ENCODE results near the gene SLC9A9. TPM values are rescaled to one million over a fixed set of nuclear protein-coding genes. Genes with fewer than 3 reads are reported as not detected.

Gene SLC9A9
- polyA plus RNA-seq, 1 donor from 2014 or later, result 0.54 TPM

- no peaks in the 10 kb centered on the region for H3F3A ChIP-seq (ENCODE audit: insufficient read depth, low read length, poor library complexity, severe bottlenecking)
- no peaks in the 10 kb centered on the region for H3K9me2 ChIP-seq (ENCODE audit: insufficient read depth, low read length)
- H3K4me3 ChIP-seq (ENCODE audit: low read length), result no peak overlapping the region
- TF ChIP-seq RAD21 (conservative IDR thresholded peaks at IDR 0.05) (no peak), EP300 (conservative IDR thresholded peaks at IDR 0.05; ENCODE audit: poor library complexity, severe bottlenecking) (no peak), CTCF (IDR thresholded peaks at IDR 0.05; ENCODE audit: poor library complexity, severe bottlenecking) (no peak), REST (IDR thresholded peaks at IDR 0.05; ENCODE audit: borderline replicate concordance) (no peak), SMC3 (conservative IDR thresholded peaks at IDR 0.05; ENCODE audit: poor library complexity) (no peak), TAF1 (IDR thresholded peaks at IDR 0.05; ENCODE audit: low read depth) (no peak), POLR2AphosphoS5 (IDR thresholded peaks at IDR 0.05) (no peak), EZH2 (IDR thresholded peaks at IDR 0.05; ENCODE audit: borderline replicate concordance, insufficient read depth, low read length, poor library complexity, severe bottlenecking) (no peak), MXI1 (conservative IDR thresholded peaks at IDR 0.05; ENCODE audit: poor library complexity, severe bottlenecking) (no peak)
- H3K27ac ChIP-seq (ENCODE audit: low read length), result no peak overlapping the region
- no peaks in the 10 kb centered on the region for H3K36me3 ChIP-seq (ENCODE audit: insufficient read depth, low read length)
- no peak overlapping the region for H2AFZ ChIP-seq (ENCODE audit: low read depth, low read length)
- H3K9ac ChIP-seq (ENCODE audit: low read length), result no peak overlapping the region
- H3K9me3 ChIP-seq (ENCODE audit: low read length), result no peaks in the 10 kb centered on the region
- no peaks in the 10 kb centered on the region for H3K27me3 ChIP-seq (ENCODE audit: insufficient read depth, low read depth, low read length)
- no peaks in the 10 kb centered on the region for H3K79me2 ChIP-seq (replicated peaks; ENCODE audit: insufficient read depth, low read length)
- no peaks in the 10 kb centered on the region for H4K20me1 ChIP-seq (ENCODE audit: insufficient read depth)
- H3K4me2 ChIP-seq (ENCODE audit: low read length), result no peak overlapping the region
Observed at GRCh38 chr3:143441516-143442171, 406.6 kb downstream of the SLC9A9 start.

DNA sequence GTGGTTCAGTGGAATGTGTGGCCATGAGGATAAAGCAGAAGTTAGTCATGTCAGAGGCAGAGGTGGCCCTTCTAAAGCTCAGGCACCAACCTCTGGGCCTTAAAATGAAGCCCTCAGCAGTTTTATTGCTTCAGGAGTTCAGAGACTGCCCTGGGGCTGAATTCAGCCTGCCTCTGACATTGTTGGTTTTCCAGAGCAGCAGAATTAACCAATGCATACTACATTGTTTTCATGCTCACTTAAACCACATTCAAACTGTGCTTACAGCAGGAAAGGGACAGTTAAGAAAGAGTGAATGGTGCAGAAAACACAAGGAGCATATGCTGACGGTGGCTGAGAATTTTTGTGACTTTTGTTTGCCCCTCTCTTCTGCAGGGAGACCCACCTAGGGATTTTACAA is 408.5 kb downstream of the SLC9A9 start:
- H3K27me3 ChIP-seq (ENCODE audit: insufficient read depth, low read depth, low read length), result no peaks in the 10 kb centered on the region
- H3K27ac ChIP-seq (ENCODE audit: low read length), result no peak overlapping the region
- no peak overlapping the region for H3K4me2 ChIP-seq (ENCODE audit: low read length)
- no peak overlapping the region for H3K4me3 ChIP-seq (ENCODE audit: low read length)
- H3F3A ChIP-seq (ENCODE audit: insufficient read depth, low read length, poor library complexity, severe bottlenecking), result no peaks in the 10 kb centered on the region
- H3K36me3 ChIP-seq (ENCODE audit: insufficient read depth, low read length), result no peaks in the 10 kb centered on the region
- H3K9me3 ChIP-seq (ENCODE audit: low read length), result no peaks in the 10 kb centered on the region
- no peaks in the 10 kb centered on the region for H3K9me2 ChIP-seq (ENCODE audit: insufficient read depth, low read length)
- no peak overlapping the region for H2AFZ ChIP-seq (ENCODE audit: low read depth, low read length)
- no peaks in the 10 kb centered on the region for H4K20me1 ChIP-seq (ENCODE audit: insufficient read depth)
- H3K9ac ChIP-seq (ENCODE audit: low read length), result no peak overlapping the region
- H3K79me2 ChIP-seq (replicated peaks; ENCODE audit: insufficient read depth, low read length), result no peaks in the 10 kb centered on the region
- TF ChIP-seq REST (IDR thresholded peaks at IDR 0.05; ENCODE audit: borderline replicate concordance) (no peak), EP300 (conservative IDR thresholded peaks at IDR 0.05; ENCODE audit: poor library complexity, severe bottlenecking) (no peak), RAD21 (conservative IDR thresholded peaks at IDR 0.05) (no peak), POLR2AphosphoS5 (IDR thresholded peaks at IDR 0.05) (no peak), CTCF (IDR thresholded peaks at IDR 0.05; ENCODE audit: poor library complexity, severe bottlenecking) (no peak), MXI1 (conservative IDR thresholded peaks at IDR 0.05; ENCODE audit: poor library complexity, severe bottlenecking) (no peak), EZH2 (IDR thresholded peaks at IDR 0.05; ENCODE audit: borderline replicate concordance, insufficient read depth, low read length, poor library complexity, severe bottlenecking) (no peak), SMC3 (conservative IDR thresholded peaks at IDR 0.05; ENCODE audit: poor library complexity) (no peak), TAF1 (IDR thresholded peaks at IDR 0.05; ENCODE audit: low read depth) (no peak)
